NCI-H1436 treated with DMSO at 0.1 percent for 48 hours (cell line): ENCODE measurements around the gene SDK2.

ENCODE experiments used
- DNase-seq: peaks from one replicate; lab custom pipeline; 2025; lab: John Stamatoyannopoulos, UW

The SDK2 gene

GRCh38 chr17:73609060-73609459 lies 35.2 kb downstream of the SDK2 start:
- DNase-seq = no peak

- no peak for DNase-seq
These were observed 38.8 kb downstream of the SDK2 start for GRCh38 chr17:73605444-73605843.

GRCh38 chr17:73604476-73604875 lies 39.8 kb downstream of the SDK2 start:
- no peak for DNase-seq

GRCh38 chr17:73603971-73604370 lies 40.3 kb downstream of the SDK2 start:
- DNase-seq = no peak

GRCh38 chr17:73600103-73600871 lies 44.0 kb downstream of the SDK2 start:
- no peak for DNase-seq

GRCh38 chr17:73599599-73599998 lies 44.6 kb downstream of the SDK2 start:
- DNase-seq = no peak

GRCh38 chr17:73598212-73598611 lies 46.0 kb downstream of the SDK2 start:
- no peak for DNase-seq

GRCh38 chr17:73595931-73596330 lies 48.3 kb downstream of the SDK2 start:
- DNase-seq = no peak

- no peak for DNase-seq
These were observed 48.8 kb downstream of the SDK2 start for GRCh38 chr17:73595479-73595878.

GRCh38 chr17:73595068-73595467 lies 49.2 kb downstream of the SDK2 start:
- no peak for DNase-seq

- no peak for DNase-seq
These were observed 49.6 kb downstream of the SDK2 start for GRCh38 chr17:73594598-73594997.

- no peak for DNase-seq
These were observed 50.2 kb downstream of the SDK2 start for GRCh38 chr17:73594025-73594424.

- DNase-seq = no peak
These were observed 50.8 kb downstream of the SDK2 start for GRCh38 chr17:73593249-73593965.

- DNase-seq = no peak
These were observed 51.7 kb downstream of the SDK2 start for GRCh38 chr17:73592501-73592961.

GRCh38 chr17:73592079-73592415 lies 52.2 kb downstream of the SDK2 start:
- DNase-seq = no peak

GRCh38 chr17:73591296-73592078 lies 52.8 kb downstream of the SDK2 start:
- peak; percentile 48 for DNase-seq

- DNase-seq = peak; percentile 92
These were observed 54.8 kb downstream of the SDK2 start for GRCh38 chr17:73589363-73589980.

GRCh38 chr17:73588891-73589290 lies 55.4 kb downstream of the SDK2 start:
- DNase-seq = peak; percentile 73

GRCh38 chr17:73588301-73588846 lies 55.9 kb downstream of the SDK2 start:
- no peak for DNase-seq

GRCh38 chr17:73586921-73587602 lies 57.2 kb downstream of the SDK2 start:
- DNase-seq = no peak

- DNase-seq = no peak
These were observed 57.9 kb downstream of the SDK2 start for GRCh38 chr17:73586275-73586832.
